ENCODE measurements around the gene GMCL1. TPM values are rescaled to one million over a fixed set of nuclear protein-coding genes. Genes with fewer than 3 reads are reported as not detected.
"Not testable (repeated sequence)": the region's sequence is repeated elsewhere in the genome, so short reads cannot be mapped to it uniquely, and the experiment has no call there.

The GMCL1 gene
- total and polyA plus RNA-seq, 9 donors = 6.9 to 13.8 (median 10.7) TPM

- Histone ChIP-seq H3K9me3 (no peaks in the 10 kb centered on the region), H3K27me3 (no peaks in the 10 kb centered on the region), H3K4me3 (no peak overlapping the region), H3K4me1 (ENCODE audit: insufficient read depth) (no peaks in the 10 kb centered on the region), H3K36me3 (no peaks in the 10 kb centered on the region), H3K27ac (no peak overlapping the region)
- WGBS, 3 donors = 92 to 96% (median 92%) methylated on average over 1 of the region's 1 CpG
- TF ChIP-seq CTCF (IDR thresholded peaks at IDR 0.05) (no peak), EP300 (IDR thresholded peaks at IDR 0.05) (no peak)
- intact Hi-C loops (cut with DNase I) = no loop called here
- no peak for DNase-seq
Observed at GRCh38 chr2:69863298-69863697, 33.8 kb downstream of the GMCL1 start.

- 93 to 96% (median 95%) methylated on average over 4 of the region's 4 CpGs for WGBS, 3 donors
- TF ChIP-seq EP300 (IDR thresholded peaks at IDR 0.05) = no peak
- TF ChIP-seq POLR2A (IDR thresholded peaks at IDR 0.05) = no peak
- TF ChIP-seq CTCF (IDR thresholded peaks at IDR 0.05) = no peak
- Histone ChIP-seq H3K4me1 (ENCODE audit: insufficient read depth) (no peaks in the 10 kb centered on the region), H3K27ac (no peak overlapping the region), H3K4me3 (no peak overlapping the region), H3K36me3 (no peaks in the 10 kb centered on the region), H3K27me3 (no peaks in the 10 kb centered on the region), H3K9me3 (no peaks in the 10 kb centered on the region)
- DNase-seq = no peak
- intact Hi-C loops (cut with DNase I) = no loop called here
Observed at GRCh38 chr2:69888451-69888850, 59.0 kb downstream of the GMCL1 start.

GRCh38 chr2:69889302-69889701 lies 59.8 kb downstream of the GMCL1 start:
- H3K36me3 ChIP-seq = no peaks in the 10 kb centered on the region
- H3K27me3 ChIP-seq = no peaks in the 10 kb centered on the region
- no peaks in the 10 kb centered on the region for H3K9me3 ChIP-seq
- H3K27ac ChIP-seq = no peak overlapping the region
- intact Hi-C loops (cut with DNase I) = no loop called here
- H3K4me3 ChIP-seq = no peak overlapping the region
- no peak for DNase-seq
- TF ChIP-seq EP300 (IDR thresholded peaks at IDR 0.05) (no peak), POLR2A (IDR thresholded peaks at IDR 0.05) (no peak), CTCF (IDR thresholded peaks at IDR 0.05) (no peak)
- no peaks in the 10 kb centered on the region for H3K4me1 ChIP-seq (ENCODE audit: insufficient read depth)

GRCh38 chr2:69890881-69891280 lies 61.4 kb downstream of the GMCL1 start:
- no peak overlapping the region for H3K4me3 ChIP-seq
- no peaks in the 10 kb centered on the region for H3K36me3 ChIP-seq
- intact Hi-C loops (cut with DNase I) = no loop called here
- no peaks in the 10 kb centered on the region for H3K27me3 ChIP-seq
- no peaks in the 10 kb centered on the region for H3K4me1 ChIP-seq (ENCODE audit: insufficient read depth)
- DNase-seq = no peak
- H3K9me3 ChIP-seq = no peaks in the 10 kb centered on the region
- WGBS, 3 donors = 33 to 47% (median 37%) methylated on average over 1 of the region's 1 CpG
- no peak for TF ChIP-seq EP300 (IDR thresholded peaks at IDR 0.05)
- no peak for TF ChIP-seq POLR2A (IDR thresholded peaks at IDR 0.05)
- TF ChIP-seq CTCF (IDR thresholded peaks at IDR 0.05) = no peak
- H3K27ac ChIP-seq = no peak overlapping the region

GRCh38 chr2:69892838-69893424 lies 63.5 kb downstream of the GMCL1 start:
- peak overlapping the region; percentile 71 for H3K4me3 ChIP-seq
- DNase-seq; H3K9me3 ChIP-seq; H3K36me3 ChIP-seq; H3K4me1 ChIP-seq (ENCODE audit: insufficient read depth); H3K27me3 ChIP-seq; H3K27ac ChIP-seq; intact Hi-C loops (cut with DNase I): not testable (repeated sequence)
- 87 to 93% (median 91%) methylated on average over 7 of the region's 7 CpGs for WGBS, 3 donors
